ENCODE data around the gene IL1R2.

GRCh38 chr2:102040229-102040628 lies 48.5 kb downstream of the IL1R2 start:
- TF ChIP-seq CTCF (IDR thresholded peaks at IDR 0.05 in 4 of 5, conservative IDR thresholded peaks at IDR 0.05 in 1 of 5) (no peak), POLR2A (IDR thresholded peaks at IDR 0.05) (no peak)

Data from gastrocnemius medialis (tissue), 4 donors.